Duodenal mucosa (tissue), 2 donors: ENCODE results near the gene GRIK1.

Experiments used
- H3K27ac ChIP-seq: one replicate; pipeline ENCODE4 v1.7.0; 2013; ENCODE audit warnings: low read depth, low read length
- H3K27me3 ChIP-seq, 2 donors: one replicate each; pipeline ENCODE4 v1.7.0; 2013; ENCODE audit warnings: low read length in 2 of 2, control low read depth in 1 of 2; ENCODE audit not compliant: insufficient read depth in 2 of 2, control insufficient read depth in 1 of 2
- H3K36me3 ChIP-seq, 2 donors: one replicate each; pipeline ENCODE4 v1.7.0; 2013; ENCODE audit warnings: low read length in 2 of 2, control low read depth in 1 of 2; ENCODE audit not compliant: insufficient read depth in 2 of 2, control insufficient read depth in 1 of 2
- H3K4me1 ChIP-seq, 2 donors: one replicate each; pipeline ENCODE4 v1.7.0; 2013; ENCODE audit warnings: low read length in 2 of 2, control low read depth in 1 of 2; ENCODE audit not compliant: insufficient read depth in 2 of 2, control insufficient read depth in 1 of 2
- H3K4me3 ChIP-seq, 2 donors: one replicate each; pipeline ENCODE4 v1.7.0; 2013; ENCODE audit warnings: low read length in 2 of 2, low read depth in 1 of 2
- H3K9ac ChIP-seq, 2 donors: one replicate each; pipeline ENCODE4 v1.7.0; 2013; ENCODE audit warnings: low read length in 2 of 2, low read depth in 1 of 2
- H3K9me3 ChIP-seq, 2 donors: one replicate each; pipeline ENCODE4 v1.7.0; 2013; ENCODE audit warnings: low read length in 2 of 2, control low read depth in 1 of 2; ENCODE audit not compliant: control insufficient read depth in 1 of 2

The GRIK1 gene

DNA sequence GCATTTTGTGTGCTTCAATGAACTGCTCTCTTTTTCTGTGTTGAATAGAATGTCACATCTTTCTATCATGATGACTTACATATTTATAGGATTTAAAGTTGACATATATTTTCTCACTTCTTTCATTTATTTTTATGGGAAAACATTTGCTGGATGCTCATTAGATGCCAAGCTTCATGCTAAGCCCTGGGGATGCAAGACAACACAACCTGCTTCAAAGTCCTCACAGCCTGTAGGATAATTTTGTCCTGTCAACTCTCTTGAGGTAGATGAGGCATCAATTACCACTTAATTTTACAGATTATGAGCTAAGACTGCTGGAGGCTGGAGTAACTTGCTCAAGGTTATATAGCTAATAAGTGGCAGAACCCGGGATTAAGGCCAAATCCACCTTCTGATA lies 264.3 kb downstream of the GRIK1 start:
- no peak overlapping the region for H3K9ac ChIP-seq
- no peak overlapping the region for H3K4me3 ChIP-seq
- H3K36me3 ChIP-seq = no peaks in the 10 kb centered on the region
- no peaks in the 10 kb centered on the region for H3K9me3 ChIP-seq
- H3K27me3 ChIP-seq = no peaks in the 10 kb centered on the region
- H3K27ac ChIP-seq = no peak overlapping the region
- H3K4me1 ChIP-seq = no peaks in the 10 kb centered on the region

DNA sequence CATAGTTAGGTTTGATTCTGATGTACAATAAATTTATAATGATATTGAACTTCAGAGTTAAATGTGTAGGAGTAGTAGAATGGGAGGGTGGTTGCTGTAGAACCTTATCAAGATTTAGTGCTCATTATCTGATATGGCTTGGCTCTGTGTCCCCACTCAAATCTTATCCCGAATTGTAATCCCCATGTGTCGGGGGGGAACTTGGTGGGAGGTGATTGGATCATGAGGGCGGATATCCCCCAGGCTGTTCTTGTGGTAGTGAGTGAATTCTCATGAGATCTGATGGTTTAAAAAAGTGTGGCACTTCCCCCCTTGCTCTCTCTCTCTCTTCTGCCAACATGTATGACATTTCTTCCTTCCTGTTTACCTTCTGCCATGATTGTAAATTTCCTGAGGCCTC lies 265.5 kb downstream of the GRIK1 start:
- Histone ChIP-seq H3K4me1 (no peaks in the 10 kb centered on the region), H3K9me3 (no peaks in the 10 kb centered on the region), H3K36me3 (no peaks in the 10 kb centered on the region), H3K9ac (no peak overlapping the region), H3K27ac (no peak overlapping the region), H3K4me3 (no peak overlapping the region), H3K27me3 (no peaks in the 10 kb centered on the region)

DNA sequence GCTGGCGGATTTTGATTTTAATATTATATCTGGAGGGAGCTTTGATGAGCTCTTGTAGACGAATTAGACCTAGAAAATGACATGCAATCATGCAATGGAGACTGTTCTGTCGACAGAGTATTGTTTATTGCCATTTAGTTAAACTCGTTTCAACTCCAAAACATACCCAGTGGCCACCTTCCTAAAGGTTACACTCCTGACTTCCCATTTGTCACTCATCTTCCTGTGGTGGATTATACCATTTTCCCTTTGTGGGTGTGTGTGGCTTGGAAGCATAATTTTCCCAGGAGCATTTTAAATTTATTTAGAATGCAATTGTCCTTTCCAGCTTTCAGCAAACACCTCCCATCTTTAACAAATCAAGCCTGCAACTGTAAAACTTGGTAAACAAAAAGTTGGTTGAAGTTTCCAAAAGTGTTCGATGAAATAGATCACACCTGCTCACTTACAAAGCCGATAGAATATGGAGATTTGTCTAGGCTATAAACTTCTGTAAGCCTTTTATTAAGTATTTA lies 266.6 kb downstream of the GRIK1 start:
- no peak overlapping the region for H3K9ac ChIP-seq
- no peaks in the 10 kb centered on the region for H3K4me1 ChIP-seq
- H3K9me3 ChIP-seq = no peaks in the 10 kb centered on the region
- no peaks in the 10 kb centered on the region for H3K36me3 ChIP-seq
- H3K27ac ChIP-seq = no peak overlapping the region
- H3K4me3 ChIP-seq = no peak overlapping the region
- no peaks in the 10 kb centered on the region for H3K27me3 ChIP-seq

DNA sequence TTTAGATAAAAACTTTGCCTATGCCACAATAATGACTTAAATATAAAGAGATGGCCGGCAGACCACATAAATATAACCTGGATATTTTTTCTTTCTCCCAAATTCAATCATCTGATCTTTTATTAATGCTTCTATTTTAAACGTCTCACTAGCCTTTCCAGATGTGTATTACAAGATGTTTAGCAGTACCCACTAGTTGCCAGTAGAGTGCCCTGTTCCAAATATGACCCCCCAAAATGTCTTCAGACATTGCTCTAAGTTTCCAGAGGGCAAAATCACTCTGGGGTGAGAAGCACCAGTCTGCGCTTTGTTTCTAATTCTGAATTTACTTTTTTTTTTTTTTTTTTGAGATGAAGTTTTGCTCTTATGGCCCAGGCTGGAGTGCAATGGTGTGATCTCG lies 268.1 kb downstream of the GRIK1 start:
- Histone ChIP-seq H3K4me1 (no peaks in the 10 kb centered on the region), H3K27ac (no peak overlapping the region), H3K27me3 (no peaks in the 10 kb centered on the region), H3K9ac (no peak overlapping the region), H3K36me3 (no peaks in the 10 kb centered on the region), H3K9me3 (no peaks in the 10 kb centered on the region), H3K4me3 (no peak overlapping the region)

DNA sequence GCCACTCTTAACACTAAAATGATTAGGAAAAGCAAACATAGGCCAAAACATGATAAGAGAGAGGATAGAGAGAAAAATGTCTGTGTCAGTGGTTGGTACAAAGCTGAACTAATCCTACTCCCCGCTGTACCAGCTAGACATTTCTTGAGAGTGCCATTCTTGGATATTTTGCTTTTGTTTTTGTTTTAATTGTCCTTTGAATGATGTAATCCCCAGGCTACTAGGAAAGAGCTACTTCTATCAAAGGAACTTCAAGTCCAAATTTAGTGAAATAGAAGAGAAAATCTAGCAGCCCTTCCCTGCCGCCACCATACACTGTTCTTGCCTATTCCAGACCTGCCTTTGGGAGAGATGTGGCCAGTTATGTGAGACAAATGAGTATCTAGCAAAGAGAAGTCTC lies 269.6 kb downstream of the GRIK1 start:
- Histone ChIP-seq H3K4me1 (no peaks in the 10 kb centered on the region), H3K9ac (no peak overlapping the region), H3K4me3 (no peak overlapping the region), H3K27me3 (no peaks in the 10 kb centered on the region), H3K9me3 (no peaks in the 10 kb centered on the region), H3K27ac (no peak overlapping the region), H3K36me3 (no peaks in the 10 kb centered on the region)

DNA sequence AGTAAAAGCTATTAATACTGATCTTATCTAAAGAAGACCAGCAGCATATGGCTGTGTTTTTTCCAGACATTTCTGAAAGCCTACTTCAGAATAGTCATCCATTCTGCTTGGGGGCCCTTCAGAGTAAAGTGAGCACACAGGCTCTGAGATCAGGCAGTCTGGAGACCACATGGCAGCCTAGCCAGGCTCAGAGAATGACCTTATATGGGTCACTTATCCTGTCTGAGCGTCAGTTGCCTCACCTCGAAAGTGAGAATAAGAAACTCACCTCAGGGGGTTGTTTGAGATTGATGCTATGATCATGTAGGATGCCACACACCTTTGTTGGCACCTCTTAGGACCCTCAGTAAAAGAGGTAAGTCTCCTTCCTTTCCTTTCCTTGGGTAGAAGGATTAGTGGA lies 270.4 kb downstream of the GRIK1 start:
- Histone ChIP-seq H3K4me3 (no peak overlapping the region), H3K27me3 (no peaks in the 10 kb centered on the region), H3K9ac (no peak overlapping the region), H3K27ac (no peak overlapping the region), H3K9me3 (no peaks in the 10 kb centered on the region), H3K36me3 (no peaks in the 10 kb centered on the region), H3K4me1 (no peaks in the 10 kb centered on the region)

DNA sequence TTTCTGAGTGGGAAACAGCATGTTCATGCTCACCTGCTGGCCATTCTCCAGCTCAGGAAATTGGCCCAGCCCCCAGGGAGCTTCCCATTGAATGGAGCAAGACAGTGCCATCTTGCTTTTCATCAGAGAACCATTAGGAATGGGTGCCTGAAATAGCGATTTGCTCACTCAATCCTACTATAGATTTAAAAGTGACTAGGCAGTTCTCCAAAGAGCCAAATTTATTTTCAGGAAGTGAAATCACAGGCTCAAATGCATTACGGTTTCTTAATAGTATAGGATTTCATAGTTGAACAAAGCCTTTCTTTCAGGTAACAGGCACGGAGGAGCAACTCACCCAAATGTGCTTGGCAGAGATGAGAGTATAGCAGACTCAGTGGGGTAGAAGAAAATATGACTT lies 272.1 kb downstream of the GRIK1 start:
- Histone ChIP-seq H3K4me1 (no peaks in the 10 kb centered on the region), H3K36me3 (no peaks in the 10 kb centered on the region), H3K9ac (no peak overlapping the region), H3K4me3 (no peak overlapping the region), H3K27me3 (no peaks in the 10 kb centered on the region), H3K27ac (no peak overlapping the region), H3K9me3 (no peaks in the 10 kb centered on the region)

DNA sequence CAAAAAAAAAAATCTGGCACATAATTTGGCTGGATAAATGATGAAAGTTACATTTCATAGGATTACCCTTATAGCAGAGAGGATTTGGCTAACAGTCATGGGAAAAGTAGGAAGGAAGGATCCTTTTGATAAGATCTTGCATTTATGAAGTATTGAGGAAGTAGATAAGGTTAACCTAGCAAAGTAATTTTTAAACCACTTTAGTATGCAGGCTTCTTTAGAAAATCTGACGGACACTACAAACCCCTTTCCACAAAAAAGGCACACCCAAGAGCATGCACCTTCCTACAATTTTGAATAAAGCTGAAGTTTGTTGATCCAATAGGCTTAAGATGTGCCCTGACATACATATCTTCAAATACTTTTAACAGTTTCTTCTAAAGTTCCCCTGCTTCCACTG lies 275.2 kb downstream of the GRIK1 start:
- Histone ChIP-seq H3K27me3 (no peaks in the 10 kb centered on the region), H3K4me1 (no peaks in the 10 kb centered on the region), H3K9me3 (no peaks in the 10 kb centered on the region), H3K36me3 (no peaks in the 10 kb centered on the region), H3K27ac (no peak overlapping the region), H3K4me3 (no peak overlapping the region), H3K9ac (no peak overlapping the region)

DNA sequence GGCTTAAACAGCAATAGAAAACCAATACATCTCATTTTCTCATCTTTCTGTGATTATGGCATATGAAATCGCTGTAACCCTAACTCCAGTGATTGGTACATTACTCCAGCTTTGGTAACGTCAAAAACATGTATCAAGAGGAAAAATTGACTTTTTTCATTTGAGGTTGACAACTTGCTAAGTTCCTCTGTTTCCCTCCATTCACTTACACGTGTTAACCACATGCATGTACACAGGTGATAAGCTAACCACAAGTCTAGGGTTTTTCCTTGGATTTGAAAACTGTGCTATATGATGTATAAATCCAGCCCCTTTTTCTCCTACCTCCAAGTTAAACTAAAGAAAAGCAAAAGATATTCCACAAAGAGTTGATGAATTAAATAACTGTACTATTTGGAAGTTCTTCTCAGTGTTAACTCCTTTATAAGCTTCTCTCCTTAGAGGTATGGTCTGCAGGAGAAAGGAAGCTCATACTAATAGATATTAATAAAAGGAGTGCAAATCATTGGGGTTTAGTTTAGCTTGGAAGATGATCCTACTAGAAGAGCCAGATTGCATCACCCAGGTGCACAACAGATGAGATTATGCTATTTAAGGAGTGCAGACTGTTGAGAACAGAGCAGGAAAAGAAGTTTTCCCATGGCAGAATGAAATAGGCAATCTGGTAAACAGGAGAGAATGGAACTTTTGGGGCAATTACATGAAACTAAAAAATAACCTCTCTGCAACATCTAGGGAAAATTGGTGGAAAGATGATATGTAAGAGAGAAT lies 277.9 kb downstream of the GRIK1 start:
- Histone ChIP-seq H3K27ac (no peak overlapping the region), H3K9ac (no peak overlapping the region), H3K4me1 (no peaks in the 10 kb centered on the region), H3K27me3 (no peaks in the 10 kb centered on the region), H3K36me3 (no peaks in the 10 kb centered on the region), H3K9me3 (no peaks in the 10 kb centered on the region), H3K4me3 (no peak overlapping the region)

DNA sequence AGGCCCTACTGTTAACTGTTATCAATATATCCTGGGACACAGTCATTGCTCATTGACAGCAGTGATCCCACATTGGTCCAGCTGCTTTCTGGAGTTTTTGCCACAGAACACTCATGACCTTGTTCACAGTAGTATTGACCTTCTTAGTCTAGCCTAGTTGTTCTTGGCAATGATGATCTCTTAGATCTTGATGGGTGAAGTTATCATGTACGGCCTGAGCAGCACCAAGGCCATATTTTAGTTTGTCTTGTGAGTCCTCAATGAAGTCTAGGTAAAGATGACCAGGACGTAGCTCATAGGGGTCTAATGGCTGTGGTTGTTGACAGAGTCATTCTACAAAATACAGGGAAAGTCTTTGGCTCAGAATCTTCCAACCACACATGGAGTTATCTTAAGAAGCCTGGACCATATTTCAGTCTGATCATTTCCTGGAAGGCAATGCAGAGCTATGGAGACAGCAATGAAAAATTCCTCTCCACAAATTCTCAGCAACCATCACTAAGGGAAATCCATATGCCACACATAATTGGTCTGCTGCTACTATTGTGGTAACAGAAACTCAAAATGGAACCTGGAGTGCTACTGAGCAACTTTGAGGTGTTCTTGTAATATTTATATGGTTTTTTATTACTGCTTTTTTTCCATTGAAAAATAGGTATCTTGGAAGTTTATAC lies 279.6 kb downstream of the GRIK1 start:
- H3K4me1 ChIP-seq = no peaks in the 10 kb centered on the region
- H3K36me3 ChIP-seq = no peaks in the 10 kb centered on the region
- H3K9me3 ChIP-seq = no peaks in the 10 kb centered on the region
- H3K27ac ChIP-seq = no peak overlapping the region
- H3K4me3 ChIP-seq = no peak overlapping the region
- H3K27me3 ChIP-seq = no peaks in the 10 kb centered on the region
- H3K9ac ChIP-seq = no peak overlapping the region
